GM10266 (cell line): ENCODE results near the gene ATP6V0C.

Source experiments
- DNase-seq: peaks from one replicate; pipeline ENCODE4 v3.0.0; 2012; ENCODE audit errors: extremely low spot score
- CTCF ChIP-seq: IDR thresholded peaks from 2 replicates; pipeline ENCODE4 v1.5.1; 2012; ENCODE audit warnings: mild to moderate bottlenecking, low read depth; ENCODE audit not compliant: control insufficient read depth, insufficient read depth; ENCODE audit errors: missing control alignments

The ATP6V0C gene

GRCh38 chr16:2496223-2497115, 17.3 kb upstream of the ATP6V0C start:
- DNase-seq, result no peak
- no peak for TF ChIP-seq CTCF

- TF ChIP-seq CTCF, result no peak
- no peak for DNase-seq
Measured at GRCh38 chr16:2497116-2497630, 16.6 kb upstream of the ATP6V0C start.

GRCh38 chr16:2497695-2498484, 15.9 kb upstream of the ATP6V0C start:
- DNase-seq, result no peak
- TF ChIP-seq CTCF, result no peak

GRCh38 chr16:2498531-2499253, 15.1 kb upstream of the ATP6V0C start:
- no peak for TF ChIP-seq CTCF
- no peak for DNase-seq

GRCh38 chr16:2499454-2499853, 14.3 kb upstream of the ATP6V0C start:
- no peak for TF ChIP-seq CTCF
- no peak for DNase-seq

- TF ChIP-seq CTCF, result no peak
- no peak for DNase-seq
Measured at GRCh38 chr16:2499890-2500429, 13.8 kb upstream of the ATP6V0C start.
